Kidney epithelial cell (primary cell): ENCODE measurements around the gene LCN15. TPM values are rescaled to one million over a fixed set of nuclear protein-coding genes. Genes with fewer than 3 reads are reported as not detected.

ENCODE experiments used
- DNase-seq: peaks from one replicate; pipeline ENCODE4 v3.0.0-alpha.2; 2010; ENCODE audit warnings: low read depth
- H3K27me3 ChIP-seq: 2 replicates; pipeline ENCODE4 v1.6.0; 2011; ENCODE audit warnings: low read length; ENCODE audit not compliant: control insufficient read depth, insufficient read depth
- H3K36me3 ChIP-seq: 2 replicates; pipeline ENCODE4 v1.5.1; 2011; ENCODE audit warnings: low read length; ENCODE audit not compliant: control insufficient read depth, insufficient read depth
- H3K4me3 ChIP-seq: 2 replicates; pipeline ENCODE4 v1.5.1; 2011; ENCODE audit warnings: low read depth, mild to moderate bottlenecking, control low read depth, low read length
- total RNA-seq: library from RNA; depleted of rRNA; stranded (reverse); fragments of >200 nt; gene quantifications from 2 replicates; pipeline ENCODE4 v1.2.3, GENCODE V29; 2015
- TF ChIP-seq, protein P1 (sequence below): IDR thresholded peaks from 2 replicates; pipeline ENCODE4 v1.5.1; 2011; ENCODE audit warnings: mild to moderate bottlenecking, moderate library complexity, low read length, control low read depth, inconsistent platforms; ENCODE audit not compliant: insufficient read depth, poor library complexity, severe bottlenecking

LCN15 gene
- total RNA-seq, 1 donor from 2014 or later: not detected

DNA sequence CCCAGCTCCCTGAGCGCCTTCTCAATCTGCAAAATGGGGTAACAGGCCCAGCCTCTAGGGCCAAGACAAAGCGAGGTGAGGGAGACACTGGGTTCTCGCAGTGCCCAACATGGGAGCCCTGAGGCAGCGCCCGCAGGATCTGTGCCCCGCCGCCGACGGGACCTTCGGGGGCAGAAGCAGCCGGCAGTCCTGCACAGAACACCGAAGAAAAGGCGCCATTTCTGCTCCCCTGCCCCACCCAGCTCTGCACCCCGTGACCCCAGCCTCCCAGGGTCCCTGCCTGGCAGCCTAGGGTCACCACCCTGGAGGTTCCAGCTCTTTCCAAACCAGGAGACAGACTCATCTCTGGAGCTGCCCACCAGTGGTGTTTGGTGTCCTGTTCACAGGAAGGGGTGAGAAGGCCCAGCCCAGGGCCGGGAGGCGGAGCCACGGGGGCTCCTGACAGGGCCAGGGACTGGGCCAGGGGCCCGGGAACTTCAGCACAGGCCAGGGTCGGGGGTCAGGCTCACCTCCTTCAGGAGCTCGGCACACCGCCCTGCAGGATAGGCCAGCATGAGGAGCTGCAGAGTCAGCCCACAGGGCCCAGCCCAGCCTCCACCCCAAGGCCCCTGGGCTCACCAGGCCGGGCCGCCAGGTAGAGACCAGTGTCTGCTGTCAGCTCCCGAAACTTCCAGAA is 9.6 kb downstream of the LCN15 start:
- TF ChIP-seq, protein P1, sequence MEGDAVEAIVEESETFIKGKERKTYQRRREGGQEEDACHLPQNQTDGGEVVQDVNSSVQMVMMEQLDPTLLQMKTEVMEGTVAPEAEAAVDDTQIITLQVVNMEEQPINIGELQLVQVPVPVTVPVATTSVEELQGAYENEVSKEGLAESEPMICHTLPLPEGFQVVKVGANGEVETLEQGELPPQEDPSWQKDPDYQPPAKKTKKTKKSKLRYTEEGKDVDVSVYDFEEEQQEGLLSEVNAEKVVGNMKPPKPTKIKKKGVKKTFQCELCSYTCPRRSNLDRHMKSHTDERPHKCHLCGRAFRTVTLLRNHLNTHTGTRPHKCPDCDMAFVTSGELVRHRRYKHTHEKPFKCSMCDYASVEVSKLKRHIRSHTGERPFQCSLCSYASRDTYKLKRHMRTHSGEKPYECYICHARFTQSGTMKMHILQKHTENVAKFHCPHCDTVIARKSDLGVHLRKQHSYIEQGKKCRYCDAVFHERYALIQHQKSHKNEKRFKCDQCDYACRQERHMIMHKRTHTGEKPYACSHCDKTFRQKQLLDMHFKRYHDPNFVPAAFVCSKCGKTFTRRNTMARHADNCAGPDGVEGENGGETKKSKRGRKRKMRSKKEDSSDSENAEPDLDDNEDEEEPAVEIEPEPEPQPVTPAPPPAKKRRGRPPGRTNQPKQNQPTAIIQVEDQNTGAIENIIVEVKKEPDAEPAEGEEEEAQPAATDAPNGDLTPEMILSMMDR: no peak
- H3K36me3 ChIP-seq: no peaks in the 10 kb centered on the region
- no peak for DNase-seq
- H3K27me3 ChIP-seq: peaks cover 19% of the 10 kb centered on the region
- H3K4me3 ChIP-seq: no peak overlapping the region

DNA sequence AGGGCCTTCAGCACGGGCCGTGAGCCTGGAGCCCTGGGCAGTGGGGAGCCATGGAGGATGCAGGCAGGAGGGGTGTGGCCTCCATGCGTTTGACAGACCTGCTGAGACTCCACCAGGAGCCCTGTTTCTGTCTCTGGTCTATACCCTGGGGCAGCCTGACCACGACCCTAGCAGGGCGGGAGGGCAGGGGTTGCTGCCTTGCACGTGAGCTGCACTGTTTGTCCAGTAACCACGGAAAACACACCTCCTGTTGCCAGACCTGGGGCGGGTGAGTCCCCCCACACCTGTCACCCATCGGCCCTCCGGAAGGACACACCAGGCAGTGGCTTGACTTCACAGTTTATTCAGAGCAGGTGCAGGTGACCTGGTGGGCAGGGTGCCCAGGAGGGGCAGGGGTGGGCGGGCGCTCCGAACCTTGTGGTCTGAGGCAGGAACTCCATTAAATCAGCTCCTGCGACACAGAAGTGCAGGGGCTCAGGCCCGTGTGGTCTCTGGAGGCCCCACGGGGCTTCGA is 10.2 kb downstream of the LCN15 start:
- no peak overlapping the region for H3K4me3 ChIP-seq
- DNase-seq: no peak
- TF ChIP-seq, protein P1: no peak
- H3K36me3 ChIP-seq: no peaks in the 10 kb centered on the region
- peaks cover 21% of the 10 kb centered on the region for H3K27me3 ChIP-seq

DNA sequence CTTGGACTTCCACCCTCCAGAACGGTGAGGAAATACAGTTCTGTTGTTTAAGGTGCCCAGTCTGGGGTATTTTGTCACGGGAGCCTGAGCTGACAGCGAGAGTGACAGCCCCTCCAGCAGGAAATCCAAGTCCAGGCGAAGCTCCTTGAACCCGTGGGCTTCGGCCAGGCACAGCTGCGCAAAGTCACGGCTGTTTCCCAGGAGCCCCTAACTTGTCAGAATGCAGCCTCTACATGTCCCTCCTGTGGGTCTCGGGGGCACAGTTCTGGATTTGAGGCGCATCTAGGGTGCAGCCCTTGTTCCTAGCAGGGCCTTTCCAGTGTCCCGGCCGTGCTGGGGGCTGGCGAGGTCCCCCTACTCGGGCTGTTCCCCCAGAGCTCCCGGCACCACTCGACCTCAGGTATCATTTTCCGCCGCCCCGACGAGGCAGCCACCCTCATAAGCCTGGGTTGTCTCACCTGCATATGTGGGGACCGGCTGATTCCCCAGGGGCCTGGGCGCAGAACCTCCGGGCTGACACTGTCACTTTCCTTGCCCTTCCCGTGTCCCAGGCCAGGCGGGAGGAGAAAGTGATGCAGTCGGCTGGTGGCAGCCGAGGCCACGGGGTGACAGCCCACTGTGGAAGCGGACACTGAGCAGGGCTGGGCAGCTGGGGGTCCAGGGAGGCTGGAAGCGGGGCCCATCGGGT is 10.8 kb downstream of the LCN15 start:
- peaks cover 22% of the 10 kb centered on the region for H3K27me3 ChIP-seq
- no peak for DNase-seq
- TF ChIP-seq, protein P1: no peak
- no peaks in the 10 kb centered on the region for H3K36me3 ChIP-seq
- H3K4me3 ChIP-seq: no peak overlapping the region

DNA sequence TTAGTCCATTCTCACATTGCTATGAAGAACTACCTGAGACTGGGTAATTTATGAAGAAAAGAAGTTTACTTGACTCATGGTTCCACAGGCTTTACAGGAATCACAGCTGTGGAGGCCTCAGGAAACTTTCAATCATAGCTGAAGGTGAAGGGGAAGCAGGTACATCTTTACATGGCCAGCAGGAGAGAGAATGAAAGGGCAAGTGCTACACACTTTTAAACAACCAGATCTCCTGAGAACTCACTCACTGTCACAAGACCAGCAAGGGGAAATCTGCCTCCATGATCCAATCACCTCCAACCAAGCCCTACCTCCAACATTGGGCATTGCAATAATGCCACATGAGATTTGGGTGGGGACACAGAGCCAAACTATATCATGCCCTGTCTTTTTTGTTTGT is 12.5 kb downstream of the LCN15 start:
- TF ChIP-seq, protein P1: no peak
- Histone ChIP-seq H3K27me3 (peaks cover 11% of the 10 kb centered on the region), H3K36me3 (no peaks in the 10 kb centered on the region)

DNA sequence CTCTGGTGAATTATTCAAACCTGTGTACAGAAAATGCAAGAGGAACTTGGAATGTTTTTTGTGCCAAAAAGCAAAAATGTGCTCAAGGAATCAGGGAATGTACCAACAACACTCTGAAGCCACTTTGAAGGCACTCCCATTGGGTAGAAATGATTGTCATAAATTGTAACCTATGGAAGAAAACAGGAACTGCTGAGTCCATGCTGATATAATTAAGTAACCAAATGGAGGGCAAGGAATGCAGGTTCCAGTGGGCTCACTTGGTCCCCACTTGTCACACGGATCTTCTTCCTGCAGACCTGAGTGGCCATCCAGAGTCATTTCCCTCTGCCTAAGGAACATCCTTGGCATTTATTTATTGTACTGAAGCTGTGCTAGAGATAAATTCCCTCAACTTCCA is 13.1 kb downstream of the LCN15 start:
- Histone ChIP-seq H3K36me3 (no peaks in the 10 kb centered on the region), H3K4me3 (no peak overlapping the region), H3K27me3 (peaks cover 12% of the 10 kb centered on the region)
- TF ChIP-seq, protein P1: no peak
- no peak for DNase-seq

More for the DNA sequence above, 12.5 kb downstream of the LCN15 start:
- no peak overlapping the region for H3K4me3 ChIP-seq
- DNase-seq: no peak

DNA sequence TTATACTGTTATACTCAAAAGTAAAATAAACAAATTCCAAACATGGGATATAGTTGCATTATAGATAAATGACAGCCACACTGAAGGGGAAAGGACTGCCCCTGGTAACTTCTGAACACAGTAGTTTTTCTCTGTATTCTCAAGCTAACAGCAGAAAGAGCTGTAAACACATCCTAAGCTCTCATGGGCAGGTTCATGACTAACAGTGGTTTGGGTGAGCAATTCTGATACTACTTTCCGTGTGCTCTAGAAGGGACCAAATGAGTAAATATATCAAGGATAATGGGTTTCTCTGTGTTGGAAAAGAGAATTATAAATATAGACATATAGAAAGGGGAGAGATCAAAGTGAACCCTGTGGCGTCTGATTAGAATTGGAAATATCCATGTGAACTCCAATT is 13.8 kb downstream of the LCN15 start:
- Histone ChIP-seq H3K27me3 (peaks cover 12% of the 10 kb centered on the region), H3K4me3 (no peak overlapping the region), H3K36me3 (no peaks in the 10 kb centered on the region)
- TF ChIP-seq, protein P1: no peak
- no peak for DNase-seq
